ENCODE results near the gene CYB5D1.

GRCh38 chr17:7839190-7839875 lies 18.5 kb upstream of the CYB5D1 start:
- TF ChIP-seq, protein P1, sequence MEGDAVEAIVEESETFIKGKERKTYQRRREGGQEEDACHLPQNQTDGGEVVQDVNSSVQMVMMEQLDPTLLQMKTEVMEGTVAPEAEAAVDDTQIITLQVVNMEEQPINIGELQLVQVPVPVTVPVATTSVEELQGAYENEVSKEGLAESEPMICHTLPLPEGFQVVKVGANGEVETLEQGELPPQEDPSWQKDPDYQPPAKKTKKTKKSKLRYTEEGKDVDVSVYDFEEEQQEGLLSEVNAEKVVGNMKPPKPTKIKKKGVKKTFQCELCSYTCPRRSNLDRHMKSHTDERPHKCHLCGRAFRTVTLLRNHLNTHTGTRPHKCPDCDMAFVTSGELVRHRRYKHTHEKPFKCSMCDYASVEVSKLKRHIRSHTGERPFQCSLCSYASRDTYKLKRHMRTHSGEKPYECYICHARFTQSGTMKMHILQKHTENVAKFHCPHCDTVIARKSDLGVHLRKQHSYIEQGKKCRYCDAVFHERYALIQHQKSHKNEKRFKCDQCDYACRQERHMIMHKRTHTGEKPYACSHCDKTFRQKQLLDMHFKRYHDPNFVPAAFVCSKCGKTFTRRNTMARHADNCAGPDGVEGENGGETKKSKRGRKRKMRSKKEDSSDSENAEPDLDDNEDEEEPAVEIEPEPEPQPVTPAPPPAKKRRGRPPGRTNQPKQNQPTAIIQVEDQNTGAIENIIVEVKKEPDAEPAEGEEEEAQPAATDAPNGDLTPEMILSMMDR (conservative IDR thresholded peaks at IDR 0.05): no peak
- no peak for TF ChIP-seq ZFX (IDR thresholded peaks at IDR 0.05)
